Mucosa of rectum (tissue), 2 donors: Measurements from ENCODE around the gene DIAPH3.

Experiments used
- H3K27ac ChIP-seq, 2 donors: one replicate each; pipeline ENCODE4 v1.7.0; 2013; ENCODE audit warnings: inconsistent platforms in 2 of 2, low read depth in 2 of 2, low read length in 2 of 2
- H3K27me3 ChIP-seq, 2 donors: one replicate each; pipeline ENCODE4 v1.7.0; 2013; ENCODE audit warnings: low read length in 2 of 2; ENCODE audit not compliant: control insufficient read depth in 2 of 2, insufficient read depth in 2 of 2
- H3K36me3 ChIP-seq, 2 donors: one replicate each; pipeline ENCODE4 v1.7.0; 2013; ENCODE audit warnings: low read length in 2 of 2; ENCODE audit not compliant: control insufficient read depth in 2 of 2, insufficient read depth in 2 of 2
- H3K4me1 ChIP-seq, 2 donors: one replicate each; pipeline ENCODE4 v1.7.0; 2013; ENCODE audit warnings: low read length in 2 of 2, mild to moderate bottlenecking in 1 of 2; ENCODE audit not compliant: control insufficient read depth in 2 of 2, insufficient read depth in 2 of 2
- H3K4me3 ChIP-seq, 2 donors: one replicate each; pipeline ENCODE4 v1.7.0; 2013; ENCODE audit warnings: low read length in 2 of 2
- H3K9ac ChIP-seq, 2 donors: one replicate each; pipeline ENCODE4 v1.7.0; 2013; ENCODE audit warnings: low read length in 2 of 2, low read depth in 1 of 2, mild to moderate bottlenecking in 1 of 2
- H3K9me3 ChIP-seq, 2 donors: one replicate each; pipeline ENCODE4 v1.7.0; 2013; ENCODE audit warnings: low read length in 2 of 2; ENCODE audit not compliant: control insufficient read depth in 2 of 2
- donor health status: healthy.
- donor health status: Normal muscosa, but diverticular disease.

Gene DIAPH3

DNA sequence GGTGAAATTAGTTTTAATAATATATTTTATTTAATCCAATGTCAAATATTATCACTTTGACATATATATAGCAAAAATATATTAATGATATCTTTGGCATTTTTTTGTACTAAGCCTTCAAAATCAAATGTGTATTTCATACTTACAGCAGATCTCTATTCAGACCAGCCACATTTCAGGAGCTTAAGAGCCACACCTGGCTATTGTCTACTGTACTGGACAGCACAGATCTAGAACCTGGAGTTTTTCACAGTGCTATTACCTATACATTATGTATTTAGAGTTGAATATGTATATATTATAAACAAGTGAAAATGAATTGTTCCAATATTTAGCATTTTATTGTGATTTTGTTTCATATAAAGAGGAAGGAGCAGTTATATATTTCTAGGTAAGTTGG lies 486.3 kb downstream of the DIAPH3 start:
- Histone ChIP-seq H3K4me1 (no peaks in the 10 kb centered on the region), H3K9me3 (no peaks in the 10 kb centered on the region), H3K9ac (no peak overlapping the region), H3K27me3 (no peaks in the 10 kb centered on the region), H3K36me3 (no peaks in the 10 kb centered on the region), H3K4me3 (no peak overlapping the region), H3K27ac (no peak overlapping the region)

DNA sequence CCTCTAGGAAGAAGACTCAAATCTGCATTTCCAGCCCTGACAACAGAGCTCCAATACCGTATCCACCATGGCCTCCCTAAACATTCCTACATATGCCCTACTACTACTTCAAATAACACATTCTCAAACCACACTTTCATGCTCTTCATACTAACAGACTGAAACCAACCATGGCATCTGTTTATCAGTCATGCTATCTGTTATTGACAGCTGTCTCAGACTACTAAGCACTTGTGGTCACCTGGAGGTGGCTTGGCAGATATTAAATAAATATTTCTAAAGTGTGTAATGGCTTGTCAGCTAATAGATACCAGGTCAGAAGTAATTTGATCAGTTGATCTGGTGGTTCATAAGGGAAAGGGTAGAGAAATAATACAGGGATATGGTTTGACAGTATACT lies 489.1 kb downstream of the DIAPH3 start:
- Histone ChIP-seq H3K9me3 (no peaks in the 10 kb centered on the region), H3K27me3 (no peaks in the 10 kb centered on the region), H3K4me1 (no peaks in the 10 kb centered on the region), H3K36me3 (no peaks in the 10 kb centered on the region), H3K27ac (no peak overlapping the region), H3K4me3 (no peak overlapping the region), H3K9ac (no peak overlapping the region)

DNA sequence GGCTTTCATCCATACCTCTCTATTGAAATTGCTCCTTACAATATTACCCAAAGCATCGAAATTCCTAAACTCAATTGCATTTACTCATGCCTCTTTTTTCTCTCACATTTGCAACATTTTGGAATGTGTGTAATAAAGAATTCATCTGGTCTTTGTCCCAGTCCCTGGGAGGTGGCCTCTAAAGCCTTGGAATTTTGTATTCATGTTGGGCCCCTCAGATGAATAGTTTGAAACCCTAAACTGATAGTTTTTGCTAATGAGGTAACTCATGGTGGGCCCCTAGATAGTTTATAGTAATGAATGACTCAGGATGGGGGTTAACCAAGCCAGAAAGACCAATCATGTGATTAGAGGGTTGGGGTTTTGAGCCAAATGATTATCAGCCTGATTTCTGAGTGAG lies 490.4 kb downstream of the DIAPH3 start:
- no peaks in the 10 kb centered on the region for H3K9me3 ChIP-seq
- no peaks in the 10 kb centered on the region for H3K36me3 ChIP-seq
- no peaks in the 10 kb centered on the region for H3K4me1 ChIP-seq
- no peak overlapping the region for H3K27ac ChIP-seq
- H3K9ac ChIP-seq = no peak overlapping the region
- no peak overlapping the region for H3K4me3 ChIP-seq
- no peaks in the 10 kb centered on the region for H3K27me3 ChIP-seq

DNA sequence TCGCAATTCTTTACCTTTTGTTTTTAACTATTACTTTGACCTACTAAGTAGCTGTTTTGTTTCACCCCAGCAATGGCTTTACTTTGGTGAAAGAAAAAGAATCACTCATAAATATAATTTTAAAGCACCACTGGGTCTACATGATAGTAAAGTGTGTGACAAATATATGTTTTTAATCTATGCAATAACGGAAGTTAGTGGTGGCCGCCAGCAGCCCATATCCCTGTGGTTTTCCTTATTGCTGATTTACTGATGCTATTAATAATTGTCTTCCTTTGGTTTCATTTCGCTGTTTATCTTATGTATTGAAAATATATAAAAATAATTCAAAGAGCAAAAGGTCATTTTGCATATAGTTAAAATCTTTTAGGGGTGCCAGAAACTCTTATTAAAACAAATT lies 491.3 kb downstream of the DIAPH3 start:
- H3K4me3 ChIP-seq = no peak overlapping the region
- no peak overlapping the region for H3K9ac ChIP-seq
- H3K4me1 ChIP-seq = no peaks in the 10 kb centered on the region
- no peaks in the 10 kb centered on the region for H3K9me3 ChIP-seq
- no peaks in the 10 kb centered on the region for H3K27me3 ChIP-seq
- H3K36me3 ChIP-seq = no peaks in the 10 kb centered on the region
- H3K27ac ChIP-seq = no peak overlapping the region

DNA sequence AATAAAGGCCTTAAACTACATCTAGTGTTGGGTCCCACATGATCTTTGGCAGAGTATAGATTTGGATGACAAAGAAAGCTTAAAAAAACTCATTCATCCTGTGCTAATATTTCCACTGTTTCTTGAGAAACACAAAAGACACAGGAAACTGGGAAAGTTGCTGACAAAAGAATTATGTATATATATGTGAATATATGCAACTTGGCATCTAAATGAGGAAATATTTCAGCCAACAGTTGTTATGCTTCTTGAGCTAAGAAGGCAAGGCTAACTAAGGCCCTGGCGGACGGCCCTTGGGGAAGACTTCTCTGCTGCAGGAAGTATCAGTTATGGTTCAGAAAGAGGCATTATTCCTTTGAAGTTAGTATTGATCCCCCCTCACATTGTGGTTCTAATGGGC lies 491.8 kb downstream of the DIAPH3 start:
- no peak overlapping the region for H3K4me3 ChIP-seq
- no peaks in the 10 kb centered on the region for H3K36me3 ChIP-seq
- H3K27me3 ChIP-seq = no peaks in the 10 kb centered on the region
- H3K9me3 ChIP-seq = no peaks in the 10 kb centered on the region
- H3K27ac ChIP-seq = no peak overlapping the region
- no peaks in the 10 kb centered on the region for H3K4me1 ChIP-seq
- no peak overlapping the region for H3K9ac ChIP-seq

DNA sequence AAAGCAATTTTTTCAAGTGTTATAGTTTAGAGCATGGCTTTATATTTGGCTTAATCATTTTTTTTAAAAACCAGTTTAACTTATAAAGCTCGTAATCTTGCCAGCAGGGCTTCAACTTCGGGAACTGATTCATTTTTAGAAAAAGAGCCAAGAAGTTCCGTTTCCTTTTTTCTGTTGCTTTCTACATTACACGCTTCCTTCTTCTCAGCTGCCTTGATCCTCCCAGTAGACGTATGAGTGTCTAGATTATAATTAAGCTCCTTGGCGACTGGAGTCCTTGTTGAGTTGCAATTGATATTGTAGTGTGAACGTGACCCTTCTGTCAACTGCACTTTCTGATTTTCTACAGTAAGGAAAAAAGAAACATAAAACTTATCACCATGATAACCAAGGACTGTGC lies 497.2 kb downstream of the DIAPH3 start:
- no peak overlapping the region for H3K27ac ChIP-seq
- no peak overlapping the region for H3K9ac ChIP-seq
- no peaks in the 10 kb centered on the region for H3K27me3 ChIP-seq
- H3K9me3 ChIP-seq = no peaks in the 10 kb centered on the region
- H3K4me3 ChIP-seq = no peak overlapping the region
- H3K4me1 ChIP-seq = no peaks in the 10 kb centered on the region
- no peaks in the 10 kb centered on the region for H3K36me3 ChIP-seq

DNA sequence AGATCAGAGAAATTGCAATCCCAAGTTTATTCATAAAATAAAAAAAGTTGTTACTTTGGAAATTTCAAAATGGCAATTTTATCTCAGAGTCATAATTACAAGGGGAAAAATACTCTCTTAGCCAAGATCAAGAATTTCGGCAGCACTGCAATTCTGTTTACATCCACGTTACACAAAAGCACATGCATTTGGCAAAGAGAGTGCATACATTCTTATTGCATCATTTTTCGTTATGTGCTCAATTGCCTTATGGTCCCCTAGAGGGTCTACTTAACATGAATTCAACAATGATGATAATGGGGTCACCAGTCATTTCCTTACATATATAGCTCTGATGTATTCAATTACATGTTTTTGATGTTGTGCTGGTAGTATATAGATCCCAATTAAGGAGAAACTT lies 498.0 kb downstream of the DIAPH3 start:
- H3K9me3 ChIP-seq = no peaks in the 10 kb centered on the region
- H3K9ac ChIP-seq = no peak overlapping the region
- H3K27ac ChIP-seq = no peak overlapping the region
- no peaks in the 10 kb centered on the region for H3K4me1 ChIP-seq
- no peaks in the 10 kb centered on the region for H3K27me3 ChIP-seq
- no peaks in the 10 kb centered on the region for H3K36me3 ChIP-seq
- no peak overlapping the region for H3K4me3 ChIP-seq

DNA sequence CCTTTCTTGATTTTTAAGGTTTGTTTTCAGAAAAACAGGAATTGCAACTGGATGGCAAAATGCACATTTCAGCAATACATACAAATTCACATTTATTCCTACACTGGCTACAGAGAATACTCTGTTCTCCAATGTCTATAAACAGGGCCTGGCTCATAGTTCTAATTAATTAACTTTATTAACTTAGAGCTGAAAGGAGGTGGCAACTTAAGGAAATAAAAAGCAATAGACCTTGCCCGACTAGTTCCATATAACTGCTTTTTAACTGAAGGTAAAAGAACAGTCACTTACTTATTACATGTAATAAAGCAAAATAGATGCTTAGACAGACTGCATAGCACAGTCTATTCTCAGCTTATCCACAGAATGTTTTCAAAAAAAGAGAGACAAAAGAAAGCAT lies 498.5 kb downstream of the DIAPH3 start:
- Histone ChIP-seq H3K36me3 (no peaks in the 10 kb centered on the region), H3K4me1 (no peaks in the 10 kb centered on the region), H3K27me3 (no peaks in the 10 kb centered on the region), H3K4me3 (no peak overlapping the region), H3K9ac (no peak overlapping the region), H3K27ac (no peak overlapping the region), H3K9me3 (no peaks in the 10 kb centered on the region)

DNA sequence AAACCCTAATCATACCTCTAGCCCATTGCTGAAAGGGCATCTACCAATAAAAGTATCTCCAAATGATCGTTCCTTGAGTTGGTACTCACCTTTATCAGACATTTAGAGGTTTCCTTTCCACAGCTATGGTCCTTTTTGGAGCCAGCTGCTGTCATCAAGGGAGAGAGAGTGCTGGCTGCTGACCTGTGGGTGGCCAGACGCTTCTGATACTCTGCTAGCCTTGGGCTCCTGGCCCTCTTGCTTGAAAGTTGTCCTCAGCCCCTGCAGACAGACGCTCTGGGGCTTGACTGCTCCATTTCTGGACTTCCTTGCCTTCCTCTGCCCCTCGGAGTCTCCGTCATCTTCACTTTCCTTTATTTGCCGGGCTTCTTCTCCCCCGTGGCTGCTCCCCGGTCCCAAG lies 499.1 kb downstream of the DIAPH3 start:
- H3K27me3 ChIP-seq = peaks cover 0 to 2% of the 10 kb centered on the region in 2 donors
- H3K27ac ChIP-seq = no peak overlapping the region
- no peak overlapping the region for H3K4me3 ChIP-seq
- H3K9ac ChIP-seq = no peak overlapping the region
- H3K36me3 ChIP-seq = no peaks in the 10 kb centered on the region
- H3K9me3 ChIP-seq = no peaks in the 10 kb centered on the region
- H3K4me1 ChIP-seq = no peaks in the 10 kb centered on the region

DNA sequence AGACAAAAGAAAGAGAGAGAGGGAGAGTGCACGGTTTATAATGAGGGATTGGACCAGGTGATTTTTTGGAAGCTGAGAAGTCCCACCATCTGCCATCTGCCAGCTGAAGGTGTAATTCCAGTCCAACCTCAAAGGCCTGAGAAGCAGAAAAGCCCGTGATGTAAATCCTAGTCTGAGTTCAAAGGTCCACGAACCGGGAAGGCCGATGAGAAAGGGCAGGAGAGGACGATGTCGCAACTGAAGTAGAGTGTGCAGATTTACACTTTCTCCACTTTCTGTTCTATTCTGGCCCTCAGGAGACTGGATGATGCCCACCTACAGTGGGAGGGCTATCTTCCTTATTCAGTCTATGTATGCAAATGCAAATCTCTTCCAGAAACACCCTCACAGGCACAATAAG lies 500.0 kb downstream of the DIAPH3 start:
- H3K9me3 ChIP-seq = no peaks in the 10 kb centered on the region
- no peaks in the 10 kb centered on the region for H3K36me3 ChIP-seq
- no peak overlapping the region for H3K4me3 ChIP-seq
- no peak overlapping the region for H3K27ac ChIP-seq
- peaks cover 0 to 2% of the 10 kb centered on the region in 2 donors for H3K27me3 ChIP-seq
- H3K4me1 ChIP-seq = no peaks in the 10 kb centered on the region
- H3K9ac ChIP-seq = no peak overlapping the region

DNA sequence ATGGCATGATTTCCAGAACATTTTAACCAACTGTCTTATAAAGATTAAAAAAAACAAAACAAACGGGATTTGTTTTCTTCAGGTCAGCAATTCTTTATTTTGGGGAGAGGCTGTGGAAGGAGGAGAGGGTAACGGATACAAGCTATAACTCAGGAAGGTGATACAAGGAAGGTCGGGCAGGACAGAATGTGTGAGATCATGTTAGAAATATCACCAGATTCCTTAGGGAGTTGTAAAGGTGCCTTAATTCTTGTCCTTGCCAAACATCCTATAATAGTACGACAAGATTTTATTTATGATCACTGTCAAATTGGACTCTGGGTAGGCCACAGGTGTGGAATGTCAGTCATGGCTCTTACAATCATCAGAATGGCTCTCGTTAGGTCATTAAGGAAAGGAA lies 503.1 kb downstream of the DIAPH3 start:
- H3K4me3 ChIP-seq = no peak overlapping the region
- peaks cover 0 to 2% of the 10 kb centered on the region in 2 donors for H3K27me3 ChIP-seq
- no peak overlapping the region for H3K9ac ChIP-seq

More for the DNA sequence above, 503.1 kb downstream of the DIAPH3 start:
- H3K9me3 ChIP-seq = no peaks in the 10 kb centered on the region
- peaks cover 0 to 3% of the 10 kb centered on the region in 2 donors for H3K4me1 ChIP-seq
- H3K36me3 ChIP-seq = no peaks in the 10 kb centered on the region
- H3K27ac ChIP-seq = no peak overlapping the region
